Peyer's patch (tissue), 4 donors: ENCODE data around the gene TCF7L2. TPM values are rescaled to one million over a fixed set of nuclear protein-coding genes. Genes with fewer than 3 reads are reported as not detected.

Experiments used
- DNase-seq, 3 donors: peaks; one replicate each; pipeline ENCODE4 v3.0.0-alpha.2; 2017 to 2019
- H3K27ac ChIP-seq, 4 donors: fragments of 200-600 bp; sonication (generic); one replicate each; pipeline ENCODE4 v1.5.1; 2016 to 2019
- H3K27me3 ChIP-seq, 2 donors: fragments of 200-600 bp; sonication (generic); one replicate each; pipeline ENCODE4 v1.5.1; 2019
- H3K36me3 ChIP-seq, 3 donors: fragments of 200-600 bp; sonication (generic); one replicate each; pipeline ENCODE4 v1.5.1; 2016 to 2019
- H3K4me1 ChIP-seq, 4 donors: fragments of 200-600 bp; sonication (generic); one replicate each; pipeline ENCODE4 v1.5.1; 2016 to 2019
- H3K4me3 ChIP-seq, 4 donors: fragments of 200-600 bp; sonication (generic); 1 replicate in 3 of 4; 2 replicates in 1 of 4; pipeline ENCODE4 v1.5.1; 2016 to 2019; ENCODE audit warnings: mild to moderate bottlenecking in 1 of 4
- H3K9me3 ChIP-seq, 4 donors: fragments of 200-600 bp; sonication (generic); one replicate each; pipeline ENCODE4 v1.5.1; 2016 to 2019; ENCODE audit warnings: mild to moderate bottlenecking in 1 of 4
- CTCF ChIP-seq, 6 experiments: fragments of 450-650 bp in 4 of 6; fragments of 200-600 bp in 2 of 6; sonication (generic) in 1 of 6; IDR thresholded peaks; one replicate each; pipeline ENCODE4 v1.5.1; 2017 to 2019; ENCODE audit warnings: antibody characterized with exemption in 6 of 6, mild to moderate bottlenecking in 3 of 6, moderate library complexity in 1 of 6
- POLR2A ChIP-seq, 2 donors: fragments of 450-650 bp; IDR thresholded peaks; one replicate each; pipeline ENCODE4 v1.5.1; 2017; ENCODE audit warnings: antibody characterized with exemption in 2 of 2, mild to moderate bottlenecking in 2 of 2, moderate library complexity in 2 of 2
- total RNA-seq, 4 donors: library from RNA; depleted of rRNA; stranded (reverse); fragments of >200 nt; gene quantifications; one replicate each; pipeline ENCODE4 v1.1.0, GENCODE V29; 2016

The TCF7L2 gene
- total RNA-seq, 4 donors from 2014 or later: 72.3 to 148 (median 93.0) TPM

GRCh38 chr10:112983444-112984056, 33.5 kb downstream of the TCF7L2 start:
- H3K4me1 ChIP-seq: peaks cover 0 to 9% (median 0%) of the 10 kb centered on the region in 4 donors
- H3K4me3 ChIP-seq: no peak overlapping the region

GRCh38 chr10:112984756-112985155, 34.7 kb downstream of the TCF7L2 start:
- Histone ChIP-seq H3K27me3 (no peaks in the 10 kb centered on the region), H3K36me3 (peaks cover 0 to 16% (median 0%) of the 10 kb centered on the region in 3 donors), H3K4me1 (peaks cover 0 to 9% (median 0%) of the 10 kb centered on the region in 4 donors), H3K27ac (no peak overlapping the region), H3K9me3 (no peaks in the 10 kb centered on the region), H3K4me3 (no peak overlapping the region)
- no peak for DNase-seq
- TF ChIP-seq CTCF (IDR thresholded peaks at IDR 0.05) (no peak), POLR2A (IDR thresholded peaks at IDR 0.05) (no peak)

More at GRCh38 chr10:112983444-112984056, 33.5 kb downstream of the TCF7L2 start:
- no peak overlapping the region for H3K27ac ChIP-seq
- H3K36me3 ChIP-seq: peaks cover 0 to 16% (median 0%) of the 10 kb centered on the region in 3 donors
- no peak for DNase-seq
- TF ChIP-seq CTCF (IDR thresholded peaks at IDR 0.05): no peak
- no peaks in the 10 kb centered on the region for H3K27me3 ChIP-seq
- no peaks in the 10 kb centered on the region for H3K9me3 ChIP-seq

- H3K4me3 ChIP-seq: no peak overlapping the region
- H3K9me3 ChIP-seq: no peaks in the 10 kb centered on the region
- H3K27ac ChIP-seq: no peak overlapping the region
- H3K27me3 ChIP-seq: no peaks in the 10 kb centered on the region
- peaks cover 0 to 23% (median 0%) of the 10 kb centered on the region in 3 donors for H3K36me3 ChIP-seq
- TF ChIP-seq CTCF (IDR thresholded peaks at IDR 0.05): no peak
- TF ChIP-seq POLR2A (IDR thresholded peaks at IDR 0.05): no peak
- peaks cover 0 to 9% (median 0%) of the 10 kb centered on the region in 4 donors for H3K4me1 ChIP-seq
- no peak for DNase-seq
These were observed 35.9 kb downstream of the TCF7L2 start for GRCh38 chr10:112985690-112986543.

- Histone ChIP-seq H3K9me3 (no peaks in the 10 kb centered on the region), H3K27me3 (no peaks in the 10 kb centered on the region), H3K4me3 (no peak overlapping the region), H3K36me3 (peaks cover 0 to 25% (median 0%) of the 10 kb centered on the region in 3 donors), H3K27ac (no peak overlapping the region), H3K4me1 (peaks cover 0 to 9% (median 0%) of the 10 kb centered on the region in 4 donors)
- DNase-seq: no peak
- no peak for TF ChIP-seq CTCF (IDR thresholded peaks at IDR 0.05)
- TF ChIP-seq POLR2A (IDR thresholded peaks at IDR 0.05): no peak
These were observed 36.6 kb downstream of the TCF7L2 start for GRCh38 chr10:112986544-112987190.

- H3K4me1 ChIP-seq: peaks cover 0 to 9% (median 0%) of the 10 kb centered on the region in 4 donors
- no peak overlapping the region for H3K27ac ChIP-seq
- DNase-seq: no peak
- no peaks in the 10 kb centered on the region for H3K27me3 ChIP-seq
- H3K36me3 ChIP-seq: peaks cover 0 to 22% (median 0%) of the 10 kb centered on the region in 3 donors
- no peaks in the 10 kb centered on the region for H3K9me3 ChIP-seq
- H3K4me3 ChIP-seq: no peak overlapping the region
- no peak for TF ChIP-seq POLR2A (IDR thresholded peaks at IDR 0.05)
These were observed 38.9 kb downstream of the TCF7L2 start for GRCh38 chr10:112988839-112989406.
